Thyroid gland (tissue), 4 donors: ENCODE results near the gene MAPKAPK5.
"Not testable (repeated sequence)": the region's sequence is repeated elsewhere in the genome, so short reads cannot be mapped to it uniquely, and the experiment has no call there.

ENCODE experiments used
- CTCF ChIP-seq, 6 experiments: fragments of 200-600 bp in 3 of 6; fragments of 450-650 bp in 3 of 6; sonication (generic) in 3 of 6; IDR thresholded peaks; one replicate each; pipeline ENCODE4 v1.5.1; 2016 to 2019; ENCODE audit warnings: antibody characterized with exemption in 6 of 6, mild to moderate bottlenecking in 2 of 6, inconsistent platforms in 1 of 6, moderate library complexity in 1 of 6
- POLR2A ChIP-seq, 2 donors: fragments of 450-650 bp; IDR thresholded peaks; one replicate each; pipeline ENCODE4 v1.6.1; 2017; ENCODE audit warnings: antibody characterized with exemption in 2 of 2, mild to moderate bottlenecking in 2 of 2, moderate library complexity in 1 of 2

GRCh38 chr12:111834740-111835386, 7.2 kb upstream of the MAPKAPK5 start:
- TF ChIP-seq POLR2A, CTCF (IDR thresholded peaks at IDR 0.05): not testable (repeated sequence)
